ENCODE data around the gene PIGO. TPM values are rescaled to one million over a fixed set of nuclear protein-coding genes. Genes with fewer than 3 reads are reported as not detected.

PIGO gene
- total and polyA plus RNA-seq, 9 of the 15 experiments (the other 6 are each of a cell fraction or from before 2014, with no cell fraction given): 5.4 to 13.7 (median 9.7) TPM

DNA sequence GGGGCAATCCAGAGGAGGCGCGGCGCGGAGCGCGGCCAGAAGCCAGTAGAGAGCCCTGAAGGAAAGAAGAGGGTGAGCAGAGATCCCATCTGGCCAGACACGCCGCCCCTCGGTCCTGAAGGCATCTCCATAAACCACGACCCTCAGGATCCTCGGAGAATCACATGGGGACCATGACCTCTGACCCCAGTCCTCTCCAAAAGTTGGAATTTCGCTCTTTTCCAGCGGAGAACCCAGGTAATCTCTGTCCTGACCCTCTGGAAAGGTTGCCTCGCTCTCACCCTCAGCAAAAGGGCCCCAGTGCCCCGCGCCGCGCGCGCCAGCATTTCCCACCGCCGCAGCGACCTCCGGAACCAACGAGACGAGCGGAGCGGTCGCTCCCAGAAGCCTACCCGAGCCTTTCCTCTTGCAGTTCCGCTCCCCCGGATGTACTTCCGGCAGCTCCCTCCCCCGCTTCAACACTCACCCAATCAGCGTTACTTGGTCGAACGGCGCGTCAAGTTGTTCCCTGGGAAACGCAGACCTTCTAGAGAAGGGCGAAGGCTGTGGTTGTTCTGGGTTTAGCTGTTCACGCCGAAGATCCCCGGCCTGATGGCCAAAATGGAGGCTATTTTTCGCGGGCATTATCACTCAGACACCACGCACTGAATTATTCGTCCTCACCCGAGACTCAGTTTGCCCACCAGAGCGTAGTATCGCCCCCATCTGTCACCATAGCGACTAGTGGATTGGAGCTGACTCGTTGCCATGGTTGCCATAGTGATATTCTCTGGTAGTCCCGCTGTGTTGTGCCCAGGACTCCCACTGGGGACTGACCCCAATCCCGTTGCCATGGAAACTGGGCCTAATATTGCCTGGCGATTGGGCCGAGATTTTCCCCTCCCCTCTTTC is 6.6 kb upstream of the PIGO start, which contains the start of gene STOML2 (continued):
- TF ChIP-seq CCNT2 (IDR thresholded peaks at IDR 0.05; ENCODE audit: borderline replicate concordance, extremely low read depth, insufficient read length, low read depth, low read length): peak; percentile 41
- TF ChIP-seq CEBPZ (IDR thresholded peaks at IDR 0.05; ENCODE audit: borderline replicate concordance, low read depth, low read length): no peak
- TF ChIP-seq, protein P1, sequence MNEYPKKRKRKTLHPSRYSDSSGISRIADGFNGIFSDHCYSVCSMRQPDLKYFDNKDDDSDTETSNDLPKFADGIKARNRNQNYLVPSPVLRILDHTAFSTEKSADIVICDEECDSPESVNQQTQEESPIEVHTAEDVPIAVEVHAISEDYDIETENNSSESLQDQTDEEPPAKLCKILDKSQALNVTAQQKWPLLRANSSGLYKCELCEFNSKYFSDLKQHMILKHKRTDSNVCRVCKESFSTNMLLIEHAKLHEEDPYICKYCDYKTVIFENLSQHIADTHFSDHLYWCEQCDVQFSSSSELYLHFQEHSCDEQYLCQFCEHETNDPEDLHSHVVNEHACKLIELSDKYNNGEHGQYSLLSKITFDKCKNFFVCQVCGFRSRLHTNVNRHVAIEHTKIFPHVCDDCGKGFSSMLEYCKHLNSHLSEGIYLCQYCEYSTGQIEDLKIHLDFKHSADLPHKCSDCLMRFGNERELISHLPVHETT (CRISPR knock-in tag; conservative IDR thresholded peaks at IDR 0.05 in 1 of 2, IDR thresholded peaks at IDR 0.05 in 1 of 2): no peak
- TF ChIP-seq E2F8 (IDR thresholded peaks at IDR 0.05; ENCODE audit: low read depth, partially characterized antibody): peak; percentile 90
- no peak for TF ChIP-seq CREB1 (IDR thresholded peaks at IDR 0.05)
- peak; percentile 59; the same call in 1 of the 2 replicates for TF ChIP-seq CREB1 (CRISPR knock-in tag; IDR thresholded peaks at IDR 0.05)
- peak; percentile 55 for TF ChIP-seq RBM25 (IDR thresholded peaks at IDR 0.05; ENCODE audit: low read depth, low read length, severe bottlenecking)
- TF ChIP-seq, protein P2, sequence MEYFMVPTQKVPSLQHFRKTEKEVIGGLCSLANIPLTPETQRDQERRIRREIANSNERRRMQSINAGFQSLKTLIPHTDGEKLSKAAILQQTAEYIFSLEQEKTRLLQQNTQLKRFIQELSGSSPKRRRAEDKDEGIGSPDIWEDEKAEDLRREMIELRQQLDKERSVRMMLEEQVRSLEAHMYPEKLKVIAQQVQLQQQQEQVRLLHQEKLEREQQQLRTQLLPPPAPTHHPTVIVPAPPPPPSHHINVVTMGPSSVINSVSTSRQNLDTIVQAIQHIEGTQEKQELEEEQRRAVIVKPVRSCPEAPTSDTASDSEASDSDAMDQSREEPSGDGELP (CRISPR knock-in tag; IDR thresholded peaks at IDR 0.05; ENCODE audit: borderline replicate concordance): peak; percentile 84
- no peak for TF ChIP-seq DEAF1 (CRISPR knock-in tag; IDR thresholded peaks at IDR 0.05)
- TF ChIP-seq PTBP1 (IDR thresholded peaks at IDR 0.05; ENCODE audit: low read depth, low read length): 0 out of 2 replicates have a peak, but pooled peaks have one; percentile 42
- TF ChIP-seq YY1 (IDR thresholded peaks at IDR 0.05; ENCODE audit: borderline replicate concordance in 1 of 3, control insufficient read depth in 1 of 3, extremely low read depth in 1 of 3, insufficient read depth in 3 of 3, insufficient read length in 1 of 3, insufficient replicate concordance in 2 of 3, low read depth in 1 of 3, low read length in 2 of 3): peak; percentile 41 to 89 (median 84)

All from K562 (cell line).